Measurements from ENCODE around the gene INHBB.
"Not testable (repeated sequence)": the region's sequence is repeated elsewhere in the genome, so short reads cannot be mapped to it uniquely, and the experiment has no call there.

The INHBB gene

DNA sequence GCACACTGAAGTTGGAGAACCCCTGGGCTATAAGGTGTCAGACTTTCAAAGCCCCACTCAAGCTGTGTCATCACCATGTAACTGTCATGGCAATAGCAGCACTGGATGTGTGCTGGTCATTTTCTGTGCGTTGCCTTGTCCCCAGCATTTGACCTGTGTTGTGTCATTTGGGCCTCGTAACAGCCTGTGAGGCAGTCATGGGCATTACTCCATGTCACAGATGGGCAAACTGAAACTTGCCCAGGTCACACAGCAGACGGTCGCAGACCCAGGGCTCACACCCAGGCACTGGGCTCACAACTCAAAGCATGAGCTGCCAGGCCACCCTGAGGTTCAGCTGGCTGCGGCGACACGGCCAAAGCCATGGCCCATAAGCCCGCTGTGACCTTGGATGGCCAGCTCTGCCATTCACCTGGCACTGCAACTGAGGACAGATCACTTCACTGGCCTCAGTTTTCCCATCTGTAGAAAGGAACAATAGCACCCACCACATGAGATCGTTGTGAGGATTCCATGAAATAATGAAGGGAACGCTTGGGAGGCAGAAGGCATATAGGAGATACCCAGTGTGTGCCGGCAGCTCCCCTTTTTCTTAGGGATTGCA is 36.7 kb downstream of the INHBB start:
- DNase-seq (ENCODE audit: low spot score) = no peak

DNA sequence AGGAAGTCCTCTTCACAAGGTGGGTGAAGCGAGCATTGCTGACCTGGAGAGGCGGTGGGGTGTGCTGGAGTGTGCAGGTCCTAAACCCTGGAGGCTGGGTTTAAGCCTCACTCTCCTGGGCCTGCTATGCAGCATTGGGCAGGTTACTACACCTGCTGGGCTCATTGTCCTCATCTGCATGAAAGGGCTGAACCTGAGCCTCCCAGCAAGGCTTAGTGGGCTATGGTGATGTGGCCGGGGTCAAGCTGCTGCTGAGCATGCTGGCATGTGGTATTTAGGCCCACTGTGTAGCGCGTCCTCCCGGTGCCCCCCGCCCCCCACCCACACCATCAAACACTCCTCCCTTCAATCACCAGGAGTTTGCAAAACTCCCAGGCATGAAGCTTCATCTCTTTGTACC is 37.3 kb downstream of the INHBB start:
- no peak for DNase-seq (ENCODE audit: low spot score)

DNA sequence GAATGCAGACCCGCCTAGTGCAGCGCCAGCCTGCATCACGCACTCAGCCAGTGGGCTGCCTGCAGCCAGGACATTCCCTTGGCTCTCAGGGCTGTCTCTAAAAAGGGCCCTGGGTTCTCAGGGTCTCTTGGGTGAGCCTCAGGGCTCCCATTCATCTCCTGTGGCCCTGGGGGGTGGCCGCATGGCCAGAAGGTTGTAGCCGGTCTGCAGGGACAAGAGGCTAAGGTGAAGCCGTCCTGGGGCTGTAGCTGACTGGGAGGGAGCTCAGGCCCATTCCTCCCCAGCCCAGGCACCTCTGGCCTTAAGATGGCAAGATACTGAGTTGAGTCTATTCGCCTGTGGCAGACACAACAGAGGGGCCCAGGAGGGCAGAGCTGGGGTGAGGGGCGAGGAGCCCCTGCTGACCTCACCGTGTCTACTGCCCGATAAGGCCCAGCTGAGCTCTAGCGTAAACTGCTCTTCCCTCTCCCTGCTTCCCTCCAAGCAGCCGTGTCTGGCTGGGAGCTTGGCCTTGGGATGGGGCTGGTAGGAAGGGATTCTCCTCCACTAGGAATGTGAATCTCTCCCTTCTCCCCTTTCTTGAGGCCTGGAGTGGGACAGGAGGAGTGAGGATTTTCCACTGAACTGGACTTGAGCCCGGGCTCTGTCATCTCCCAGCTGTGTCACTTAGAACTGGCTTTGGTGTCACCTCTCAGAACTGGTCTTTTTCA is 37.9 kb downstream of the INHBB start:
- no peak for DNase-seq (ENCODE audit: low spot score)

DNA sequence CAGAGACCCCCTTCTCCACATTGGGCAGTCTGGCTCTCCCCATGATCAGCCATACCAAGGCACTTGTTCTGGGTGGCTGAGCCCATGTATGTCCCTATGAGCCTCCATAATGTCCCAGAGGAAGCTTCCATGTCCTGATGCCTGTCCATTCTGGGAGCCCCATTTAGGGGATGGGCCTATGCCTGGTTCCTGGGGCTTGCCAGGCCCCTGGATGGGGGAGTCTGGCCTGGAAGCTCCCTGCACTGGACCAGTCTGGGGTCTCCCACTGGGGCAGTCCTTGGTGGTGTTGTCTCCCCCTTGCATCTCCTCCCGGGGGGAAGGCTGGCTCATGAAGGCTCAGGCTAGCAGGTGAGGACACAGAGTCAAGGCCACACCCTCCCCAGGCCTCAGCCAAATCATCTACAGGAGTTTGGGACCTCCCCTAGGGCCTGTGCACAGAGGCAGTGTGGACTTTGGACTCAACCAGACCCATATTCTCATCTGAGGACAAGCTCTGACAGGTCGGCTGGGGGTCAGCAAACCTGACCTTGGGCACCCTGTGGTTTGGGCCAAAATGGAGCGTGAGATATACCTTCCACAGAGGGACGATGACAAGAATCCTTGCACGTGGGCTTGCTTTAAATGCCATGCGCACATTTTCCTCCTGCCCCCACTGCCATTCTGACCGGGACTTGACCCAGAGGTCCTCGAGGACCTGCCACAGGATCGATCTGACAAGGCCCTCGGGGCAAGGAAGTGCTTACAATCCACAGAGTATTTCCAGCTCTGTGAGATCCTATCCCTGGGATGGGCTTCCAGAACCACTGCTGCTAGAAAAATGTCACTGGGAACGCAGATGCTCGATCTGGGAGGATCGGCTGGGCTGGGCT is 38.8 kb downstream of the INHBB start:
- no peak for DNase-seq (ENCODE audit: low spot score)

DNA sequence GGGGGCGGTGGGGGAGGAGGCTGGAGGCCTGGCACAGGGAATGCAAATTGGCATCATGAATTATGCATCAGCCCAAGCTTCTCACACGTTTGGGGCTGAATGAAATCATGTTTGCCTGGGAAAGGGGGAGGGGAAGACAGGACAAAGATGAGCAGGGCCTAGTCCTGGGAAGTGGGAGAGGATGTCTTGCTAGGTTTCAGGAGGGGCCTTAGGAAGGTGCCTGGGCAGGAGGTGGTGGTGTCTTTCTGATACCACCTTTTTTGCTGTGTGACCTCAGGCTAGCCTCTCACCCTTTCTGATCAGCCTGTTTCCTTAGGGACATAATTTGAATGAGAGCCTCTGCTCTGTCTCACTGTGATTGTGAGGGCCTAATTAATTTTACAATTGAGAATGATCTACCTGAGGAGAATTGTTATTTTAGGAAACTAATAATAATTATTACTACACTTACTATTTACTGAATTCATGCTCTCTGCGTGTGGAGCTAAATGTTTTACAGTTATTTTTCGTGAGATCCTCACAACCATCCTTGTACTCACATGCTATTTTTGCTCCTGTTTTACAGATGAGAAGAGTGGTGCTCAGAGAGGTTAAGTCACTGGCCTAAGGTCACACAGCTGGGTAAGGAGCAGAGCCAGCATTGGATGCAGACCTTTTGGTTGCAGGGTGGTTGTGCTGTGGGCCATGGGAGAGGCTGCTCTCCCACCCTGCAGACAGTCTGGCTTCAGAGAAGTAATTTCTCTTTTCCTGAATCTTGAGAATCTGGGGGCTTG is 39.6 kb downstream of the INHBB start:
- no peak for DNase-seq (ENCODE audit: low spot score)

DNA sequence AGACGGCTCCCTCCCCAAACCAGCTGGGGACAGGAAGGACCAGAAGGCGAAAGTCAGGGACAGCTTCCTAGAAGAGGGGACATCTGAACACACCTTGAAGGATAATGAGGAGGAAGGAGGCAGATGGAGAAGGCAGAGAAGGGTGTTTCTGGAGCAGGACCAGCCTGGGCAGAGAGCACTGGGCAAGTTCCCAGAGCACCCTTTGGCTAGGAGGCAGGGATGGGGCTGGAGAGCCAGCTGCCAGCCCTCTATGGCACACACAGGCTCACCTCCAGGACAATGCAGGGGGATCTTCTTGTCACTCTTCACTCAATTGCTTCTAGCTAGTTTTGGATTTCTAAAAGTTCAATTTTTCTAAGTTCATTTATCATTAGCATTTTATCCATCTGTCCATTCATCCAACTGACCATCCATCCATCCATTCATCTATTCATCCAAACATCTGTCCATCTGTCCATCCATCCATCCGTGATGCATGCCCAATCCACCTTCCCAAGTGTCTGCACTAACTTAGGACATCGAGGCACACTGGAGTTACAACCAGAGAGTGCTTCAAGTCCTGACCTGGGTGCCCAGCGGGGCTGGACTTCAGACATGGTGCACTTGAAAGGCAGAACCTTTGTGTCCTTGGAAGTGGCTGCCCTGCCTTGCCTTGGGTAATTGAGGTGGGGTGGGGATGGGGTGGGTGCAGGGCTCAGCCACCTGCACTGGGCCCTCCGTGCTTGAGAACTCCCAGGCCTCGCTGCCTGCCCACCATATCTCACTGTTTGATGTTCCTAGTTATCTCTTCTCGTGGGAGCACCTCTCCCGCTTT is 42.5 kb downstream of the INHBB start:
- no peak for DNase-seq (ENCODE audit: low spot score)

DNA sequence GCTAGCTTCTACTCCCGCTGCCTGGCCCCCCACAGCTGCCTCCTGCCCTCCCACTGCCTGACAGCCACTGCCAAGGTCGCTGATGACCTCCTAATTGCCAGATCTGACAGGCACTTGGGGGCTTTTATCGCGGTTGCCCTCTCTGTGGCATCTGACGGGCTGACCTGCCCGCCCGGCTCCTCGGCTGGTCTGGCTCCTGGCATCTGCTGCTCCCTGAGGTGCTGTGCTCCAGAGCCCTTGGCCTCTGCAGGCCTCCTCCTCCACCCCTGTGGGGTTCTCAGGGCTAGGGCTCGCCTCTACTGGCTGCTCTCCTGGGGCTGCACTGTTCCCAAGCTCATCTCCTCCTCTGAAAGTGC is 43.1 kb downstream of the INHBB start:
- DNase-seq (ENCODE audit: low spot score) = no peak

DNA sequence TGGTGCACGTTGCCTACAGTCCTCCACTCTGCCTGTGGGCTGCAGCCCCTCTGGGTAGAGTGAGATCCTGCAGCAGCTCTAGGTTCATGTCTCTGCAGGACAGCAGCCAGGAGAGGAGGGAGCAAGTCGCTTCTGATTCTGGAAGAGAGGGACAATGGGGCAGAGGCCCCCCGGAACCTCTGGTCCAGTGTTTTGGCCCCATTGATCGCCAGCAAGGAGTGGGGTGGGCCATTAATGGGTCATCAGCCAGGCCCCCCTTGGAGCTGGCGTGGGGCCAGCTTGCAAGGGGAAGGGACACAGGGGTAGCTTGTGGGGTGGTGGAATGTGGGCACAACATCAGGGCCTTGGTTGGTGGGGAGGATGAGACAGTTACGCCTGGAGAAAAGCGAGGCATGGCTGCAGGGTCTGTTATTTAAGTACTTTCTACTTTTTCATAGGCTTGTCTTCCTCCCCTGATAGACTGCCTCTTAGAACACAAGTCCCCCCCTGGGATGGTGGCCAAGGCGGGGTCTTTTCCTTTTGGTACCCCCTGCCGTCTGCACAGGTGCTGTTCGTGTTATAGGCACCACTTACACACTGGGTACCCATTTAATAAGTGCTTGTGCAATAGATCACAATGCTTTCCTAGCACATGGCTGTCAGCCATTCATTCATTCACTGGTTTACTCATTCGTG is 44.6 kb downstream of the INHBB start:
- no peak for DNase-seq (ENCODE audit: low spot score)

DNA sequence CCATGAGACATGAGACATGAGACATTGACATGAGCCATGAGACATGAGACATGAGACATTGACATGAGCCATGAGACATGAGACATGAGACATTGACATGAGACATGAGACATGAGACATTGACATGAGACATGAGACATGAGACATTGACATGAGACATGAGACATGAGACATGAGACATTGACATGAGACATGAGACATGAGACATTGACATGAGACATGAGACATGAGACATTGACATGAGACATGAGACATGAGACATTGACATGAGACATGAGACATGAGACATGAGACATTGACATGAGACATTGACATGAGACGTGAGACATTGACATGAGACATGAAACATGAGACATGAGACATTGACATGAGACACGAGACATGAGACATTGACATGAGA is 45.4 kb downstream of the INHBB start:
- DNase-seq (ENCODE audit: low spot score) = not testable (repeated sequence)

DNA sequence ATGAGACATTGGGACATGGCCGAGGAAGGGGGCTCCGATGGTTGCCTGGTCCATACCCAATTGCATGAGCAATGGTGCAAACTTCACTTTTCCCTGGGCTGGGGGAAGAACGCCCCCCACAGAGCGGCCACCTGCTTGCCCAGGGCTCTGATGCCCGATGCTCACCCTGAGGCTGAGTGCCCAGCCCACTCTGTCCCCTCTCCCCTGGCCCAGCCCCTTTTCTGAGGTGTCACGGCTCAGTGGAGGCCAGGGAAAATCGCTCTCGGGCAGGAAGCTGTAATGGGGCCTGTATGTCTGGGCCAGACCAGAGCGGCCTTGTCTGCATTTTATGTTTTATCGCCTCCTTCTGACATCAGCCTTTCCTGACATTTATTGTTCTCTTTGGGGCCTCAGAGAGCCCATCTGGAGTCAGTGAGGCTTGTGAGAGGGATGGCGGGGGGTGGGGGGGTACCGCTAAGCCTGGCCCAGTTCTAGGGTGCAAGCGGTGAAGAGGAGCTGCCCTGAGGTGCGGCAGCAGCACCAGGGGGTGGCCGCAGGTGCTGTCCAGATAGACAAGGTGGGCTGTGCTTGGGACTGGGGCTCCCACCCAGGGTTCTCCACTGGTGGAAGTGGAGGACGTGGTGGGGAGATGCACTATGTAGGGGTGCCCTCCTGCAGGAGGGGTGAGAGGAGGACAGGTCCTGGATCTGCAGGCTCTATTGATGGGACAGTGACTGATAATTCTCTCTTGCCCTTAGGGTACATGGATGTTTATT is 46.2 kb downstream of the INHBB start:
- DNase-seq (ENCODE audit: low spot score) = no peak

DNA sequence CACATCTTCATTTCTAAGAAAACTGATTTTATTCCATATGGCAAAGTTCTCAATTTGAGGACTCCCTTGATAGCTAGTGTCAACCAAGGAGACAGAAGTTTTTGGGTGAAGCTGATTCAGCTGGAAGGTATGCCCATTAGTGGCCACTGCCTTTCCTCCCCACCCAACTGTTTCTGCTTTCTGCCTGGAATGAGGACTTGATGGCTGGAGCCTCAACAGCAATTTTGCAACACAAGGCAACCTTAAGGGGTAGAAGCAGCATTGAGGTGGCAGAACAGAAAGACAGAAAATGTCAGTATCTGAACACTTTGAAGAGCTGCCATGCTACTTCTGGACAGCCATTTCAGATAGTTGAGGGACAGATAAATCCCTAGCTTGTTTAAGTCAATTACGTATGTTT is 47.0 kb downstream of the INHBB start:
- DNase-seq (ENCODE audit: low spot score) = no peak

DNA sequence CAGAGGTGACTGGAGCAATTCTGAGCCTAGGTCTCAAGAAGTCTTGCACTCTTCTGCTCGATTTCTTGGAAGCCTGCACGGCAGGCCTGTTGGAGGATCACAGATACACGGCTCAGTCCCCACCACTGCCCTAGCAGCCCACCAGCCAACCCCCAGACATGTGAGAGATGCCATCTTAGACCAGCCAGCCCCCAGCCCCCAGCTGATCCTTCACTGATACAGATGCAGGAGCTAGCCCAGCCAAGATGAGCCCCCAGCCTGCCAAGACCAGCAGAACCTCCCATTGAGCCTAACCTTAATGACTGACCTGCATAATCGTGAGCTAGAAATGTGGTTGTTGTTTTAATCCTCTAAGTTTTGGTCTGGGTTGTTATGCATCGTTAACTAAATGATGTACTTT is 47.5 kb downstream of the INHBB start:
- no peak for DNase-seq (ENCODE audit: low spot score)

DNA sequence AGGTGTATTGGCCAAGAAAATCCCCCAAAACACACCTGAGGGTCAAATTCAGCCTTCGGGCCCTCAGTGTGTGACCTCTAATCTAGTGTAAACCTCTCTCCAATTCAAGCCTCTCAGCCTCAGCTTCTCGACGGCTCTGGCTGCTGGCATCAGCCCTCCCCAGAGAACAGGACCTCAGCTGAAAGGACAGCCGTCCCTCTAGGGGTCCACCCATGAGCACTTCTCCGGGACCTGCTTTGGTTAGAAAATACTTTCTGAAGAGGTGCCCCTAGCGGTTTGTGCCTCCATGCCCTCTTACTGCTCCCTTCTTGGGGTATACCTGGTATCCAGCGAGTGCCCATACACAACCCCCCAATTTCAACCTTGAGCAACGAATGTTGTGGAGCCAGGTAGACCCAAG is 48.8 kb downstream of the INHBB start:
- no peak for DNase-seq (ENCODE audit: low spot score)

DNA sequence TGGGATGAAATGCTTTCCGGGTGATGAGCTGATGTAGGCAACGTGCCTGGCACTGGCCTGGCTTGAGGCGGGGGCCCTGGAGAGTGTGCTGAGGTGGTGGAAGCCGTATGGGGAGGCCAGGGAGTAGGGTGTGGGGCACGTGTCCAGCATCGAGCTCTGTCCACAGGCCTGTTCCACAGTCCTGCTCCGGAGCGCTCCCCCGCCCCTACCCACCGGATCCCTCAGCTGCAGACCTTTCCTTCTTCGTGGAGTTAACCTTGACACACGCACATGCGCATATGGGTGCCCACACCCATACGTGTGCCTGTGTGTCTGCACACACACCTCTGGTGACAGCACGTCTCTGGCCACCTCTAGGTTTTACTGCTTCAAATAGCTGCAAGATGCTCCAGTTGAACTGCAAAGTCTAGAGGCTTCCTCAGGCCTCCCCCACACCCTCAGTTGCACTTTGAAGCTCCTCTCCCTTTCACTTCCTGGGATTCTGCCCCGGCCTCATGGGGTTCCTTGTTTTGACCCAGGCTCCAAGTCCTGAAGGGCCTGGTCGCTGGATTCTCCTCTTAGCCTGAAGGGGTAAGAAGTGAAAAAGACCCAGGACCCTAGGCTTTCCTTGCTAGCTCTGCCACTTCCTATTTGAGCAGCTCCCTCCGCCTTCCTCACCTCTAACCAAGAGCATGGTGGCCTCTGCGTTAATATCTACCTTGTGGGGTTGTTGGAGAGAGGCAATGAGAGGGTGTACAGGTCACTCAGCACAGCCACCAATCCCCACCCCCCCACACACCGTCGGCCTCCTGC is 49.5 kb downstream of the INHBB start:
- DNase-seq (ENCODE audit: low spot score) = no peak

DNA sequence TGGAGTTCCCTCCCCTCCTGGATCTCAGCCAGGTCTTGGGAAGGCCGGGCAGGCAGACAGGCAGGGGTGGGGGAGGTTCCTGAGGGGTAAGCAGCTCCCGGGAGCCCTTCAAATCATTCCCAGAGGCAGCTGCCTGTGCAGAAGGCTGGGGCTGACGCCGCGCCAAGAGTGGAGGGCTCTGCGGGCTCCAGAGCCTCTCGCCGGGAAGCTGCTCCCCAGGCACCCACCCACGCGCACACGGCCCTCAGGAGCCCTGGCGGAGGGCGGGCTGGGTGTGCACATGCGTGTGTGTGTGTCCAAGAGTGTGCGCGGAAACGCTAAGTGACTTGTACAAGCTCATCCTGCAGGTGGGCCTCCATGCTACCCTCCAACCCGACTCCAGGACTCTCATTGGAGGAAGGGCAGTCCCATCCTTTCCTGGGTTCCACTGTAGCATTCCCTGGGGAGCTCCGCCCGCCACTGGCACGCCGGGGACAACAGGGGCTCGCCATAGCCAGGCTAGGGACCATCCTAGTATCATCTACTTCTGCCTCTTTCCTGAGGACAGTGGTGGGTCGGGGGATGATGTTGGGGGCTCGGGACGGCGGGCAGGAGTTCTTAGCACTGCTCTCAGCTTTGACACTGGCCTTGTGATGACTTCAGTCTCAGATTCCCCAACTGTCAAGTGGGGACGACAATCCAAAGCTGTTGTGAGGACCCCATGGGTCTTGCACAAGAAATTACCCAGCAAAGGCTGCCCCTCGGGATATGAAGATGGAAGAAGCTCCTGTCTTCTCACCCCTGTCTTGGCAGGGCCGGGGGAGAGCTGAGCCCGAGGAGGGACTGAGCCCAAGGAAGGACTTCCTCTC is 50.3 kb downstream of the INHBB start:
- no peak for DNase-seq (ENCODE audit: low spot score)

DNA sequence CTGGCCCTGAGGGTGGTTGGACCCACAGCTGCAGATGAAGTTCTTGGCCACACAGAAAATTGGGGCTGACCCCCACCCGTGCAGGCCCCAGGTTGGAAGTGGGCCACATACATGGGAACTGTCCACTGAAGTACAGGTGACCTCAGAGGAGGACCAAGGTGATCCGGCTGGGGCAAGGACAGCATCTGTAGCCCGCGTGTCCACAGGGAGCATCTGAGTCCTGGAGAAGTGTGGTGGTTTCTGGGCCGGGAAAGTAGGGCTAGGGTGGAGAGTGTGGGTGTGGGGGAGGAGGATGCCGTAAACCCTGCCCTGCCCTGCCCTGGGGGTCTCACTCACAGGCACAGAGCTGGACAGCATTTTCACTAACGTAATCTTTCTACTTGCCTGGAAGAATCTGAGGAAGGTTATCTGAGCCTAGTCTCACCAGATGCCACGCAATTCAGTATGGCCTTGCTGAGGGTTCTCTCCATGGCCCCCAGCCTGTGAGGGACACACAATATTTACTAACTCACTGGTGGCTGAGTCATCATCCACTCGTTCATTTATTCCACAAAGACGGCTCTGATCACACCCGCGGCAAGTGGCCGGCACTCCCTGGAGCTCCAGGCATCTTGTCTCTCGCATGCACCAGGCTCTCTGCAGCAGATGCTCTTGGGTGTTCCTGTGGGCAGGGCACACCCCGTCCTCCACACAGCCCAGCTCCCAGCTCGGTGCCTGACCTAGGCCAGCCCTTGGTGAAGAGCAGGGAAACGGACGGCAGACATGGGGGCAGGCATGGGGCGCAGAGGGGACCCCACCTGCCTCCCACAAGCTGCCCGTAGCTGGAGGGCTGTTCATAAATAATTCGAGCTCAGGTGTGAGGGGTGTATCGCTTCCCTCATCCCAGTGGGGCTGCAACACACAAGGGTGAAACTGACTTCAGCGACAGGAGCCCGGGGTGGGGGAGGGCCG is 51.2 kb downstream of the INHBB start:
- DNase-seq (ENCODE audit: low spot score) = peak; percentile 74
